H9 (cell line): ENCODE measurements around the gene NEUROG1. TPM values are rescaled to one million over a fixed set of nuclear protein-coding genes. Genes with fewer than 3 reads are reported as not detected.

ENCODE experiments used
- DNase-seq: peaks from one replicate; pipeline ENCODE4 v3.0.0-alpha.2; 2017
- H2AFZ ChIP-seq: one replicate; pipeline ENCODE4 v1.6.1; 2013; ENCODE audit warnings: mild to moderate bottlenecking, low read length, control low read depth, moderate library complexity
- H2AK5ac ChIP-seq: 2 replicates; pipeline ENCODE4 v1.6.1; 2013; ENCODE audit warnings: low read length, control low read depth, mixed read lengths; ENCODE audit not compliant: insufficient read length
- H2BK120ac ChIP-seq: one replicate; pipeline ENCODE4 v1.6.1; 2013; ENCODE audit warnings: low read depth, mild to moderate bottlenecking, low read length, control low read depth, inconsistent platforms; ENCODE audit not compliant: poor library complexity, severe bottlenecking
- H2BK12ac ChIP-seq: 2 replicates; pipeline ENCODE4 v1.6.1; 2013; ENCODE audit warnings: low read length, control low read depth, mixed read lengths, low read depth; ENCODE audit not compliant: insufficient read length
- H2BK15ac ChIP-seq: 2 replicates; pipeline ENCODE4 v1.6.1; 2013; ENCODE audit warnings: low read depth, low read length, control low read depth
- H2BK20ac ChIP-seq: one replicate; pipeline ENCODE4 v1.6.1; 2013; ENCODE audit warnings: low read depth, mild to moderate bottlenecking, low read length, control low read depth, inconsistent platforms; ENCODE audit not compliant: poor library complexity, severe bottlenecking
- H2BK5ac ChIP-seq: 2 replicates; pipeline ENCODE4 v1.6.1; 2013; ENCODE audit warnings: low read length, control low read depth, mixed read lengths; ENCODE audit not compliant: insufficient read length
- H3K14ac ChIP-seq: 2 replicates; pipeline ENCODE4 v1.6.1; 2013; ENCODE audit warnings: low read length, control low read depth; ENCODE audit not compliant: insufficient read depth
- H3K18ac ChIP-seq: 2 replicates; pipeline ENCODE4 v1.6.1; 2013; ENCODE audit warnings: low read depth, mild to moderate bottlenecking, mixed read lengths, low read length, control low read depth; ENCODE audit not compliant: insufficient read length
- H3K23ac ChIP-seq: 2 replicates; pipeline ENCODE4 v1.6.1; 2013; ENCODE audit warnings: low read length, control low read depth, mixed read lengths, low read depth; ENCODE audit not compliant: insufficient read length
- H3K23me2 ChIP-seq: 2 replicates; pipeline ENCODE4 v1.6.1; 2013; ENCODE audit warnings: low read depth, mild to moderate bottlenecking, mixed read lengths, low read length, control low read depth; ENCODE audit not compliant: insufficient read length, poor library complexity, severe bottlenecking
- H3K27ac ChIP-seq: 2 replicates; pipeline ENCODE4 v1.5.1; 2013; ENCODE audit warnings: low read length, control low read depth, mixed read lengths, low read depth; ENCODE audit not compliant: insufficient read length
- H3K27me3 ChIP-seq: 2 replicates; pipeline ENCODE4 v1.6.1; 2013; ENCODE audit warnings: low read length, control low read depth, inconsistent platforms; ENCODE audit not compliant: insufficient read depth
- H3K4ac ChIP-seq: 2 replicates; pipeline ENCODE4 v1.6.1; 2013; ENCODE audit warnings: low read depth, mild to moderate bottlenecking, control low read depth, inconsistent platforms, low read length, moderate library complexity
- H3K4me1 ChIP-seq: 2 replicates; pipeline ENCODE4 v1.6.1; 2013; ENCODE audit warnings: low read length, control low read depth, inconsistent platforms; ENCODE audit not compliant: insufficient read depth
- H3K4me2 ChIP-seq: 2 replicates; pipeline ENCODE4 v1.6.1; 2013; ENCODE audit warnings: low read length, control low read depth, mixed read lengths; ENCODE audit not compliant: insufficient read length, insufficient read depth
- H3K56ac ChIP-seq: 2 replicates; pipeline ENCODE4 v1.6.1; 2013; ENCODE audit warnings: low read depth, mild to moderate bottlenecking, mixed read lengths, low read length, control low read depth; ENCODE audit not compliant: insufficient read length
- H3K79me1 ChIP-seq: 2 replicates; pipeline ENCODE4 v1.6.1; 2013; ENCODE audit warnings: low read depth, mild to moderate bottlenecking, moderate library complexity, low read length, control low read depth, inconsistent platforms; ENCODE audit not compliant: insufficient read depth, poor library complexity, severe bottlenecking
- H3K79me2 ChIP-seq: 2 replicates; pipeline ENCODE4 v1.6.1; 2013; ENCODE audit warnings: low read length, control low read depth, inconsistent platforms; ENCODE audit not compliant: insufficient read depth
- H3K9ac ChIP-seq: 2 replicates; pipeline ENCODE4 v1.6.1; 2013; ENCODE audit warnings: low read length, control low read depth, mixed read lengths; ENCODE audit not compliant: insufficient read length; ENCODE audit errors: extremely low read depth
- H3K9me3 ChIP-seq: one replicate; pipeline ENCODE4 v1.6.1; 2013; ENCODE audit warnings: low read depth, low read length, inconsistent platforms; ENCODE audit not compliant: control insufficient read depth
- H3T11ph ChIP-seq: one replicate; pipeline ENCODE4 v1.6.1; 2013; ENCODE audit warnings: mild to moderate bottlenecking, low read length, control low read depth, inconsistent platforms
- H4K20me1 ChIP-seq: one replicate; pipeline ENCODE4 v1.6.1; 2013; ENCODE audit not compliant: control insufficient read depth, insufficient read length, insufficient read depth
- H4K5ac ChIP-seq: 2 replicates; pipeline ENCODE4 v1.6.1; 2013; ENCODE audit warnings: low read depth, mild to moderate bottlenecking, mixed read lengths, low read length, control low read depth; ENCODE audit not compliant: insufficient read length
- H4K8ac ChIP-seq: replicated peaks from 2 replicates; pipeline ENCODE4 v1.6.1; 2013; ENCODE audit warnings: low read length, control low read depth, mixed read lengths, low read depth; ENCODE audit not compliant: insufficient read length
- H4K91ac ChIP-seq: 2 replicates; pipeline ENCODE4 v1.6.1; 2013; ENCODE audit warnings: low read depth, mild to moderate bottlenecking, moderate library complexity, mixed read lengths, low read length, control low read depth; ENCODE audit not compliant: insufficient read length
- H3K27ac Mint-ChIP-seq, 3 experiments: 2 replicates in 2 of 3; 3 replicates in 1 of 3; pipeline ENCODE4 v1.8.0; 2020 to 2021; ENCODE audit warnings: mixed read lengths in 3 of 3, mild to moderate bottlenecking in 1 of 3, moderate library complexity in 1 of 3
- H3K27me3 Mint-ChIP-seq: 2 replicates; pipeline ENCODE4 v1.8.0; 2021; ENCODE audit warnings: low read depth, mild to moderate bottlenecking, moderate library complexity, mixed read lengths
- H3K36me3 Mint-ChIP-seq, 3 experiments: 2 replicates in 2 of 3; 3 replicates in 1 of 3; pipeline ENCODE4 v1.8.0; 2020 to 2021; ENCODE audit warnings: low read depth in 3 of 3, mixed read lengths in 3 of 3; ENCODE audit not compliant: insufficient read depth in 1 of 3
- H3K4me1 Mint-ChIP-seq, 2 experiments: 2 replicates each; pipeline ENCODE4 v1.8.0; 2020; ENCODE audit warnings: mixed read lengths in 2 of 2
- H3K4me3 Mint-ChIP-seq, 2 experiments: 2 replicates in 1 of 2; 3 replicates in 1 of 2; pipeline ENCODE4 v1.8.0; 2020 to 2021; ENCODE audit warnings: mild to moderate bottlenecking in 2 of 2, mixed read lengths in 2 of 2, moderate library complexity in 1 of 2
- H3K9me3 Mint-ChIP-seq, 2 experiments: 2 replicates in 1 of 2; 3 replicates in 1 of 2; pipeline ENCODE4 v1.8.0; 2020; ENCODE audit warnings: mild to moderate bottlenecking in 2 of 2, mixed read lengths in 2 of 2, moderate library complexity in 1 of 2
- CTCF ChIP-seq: fragments of 200-600 bp; sonication (generic); conservative IDR thresholded peaks from 3 replicates; pipeline ENCODE4 v1.8.0; 2021; ENCODE audit warnings: antibody characterized with exemption, mild to moderate bottlenecking
- WGBS: extraction: QIAGEN DNeasy Blood & Tissue Kit; methylation state at CpG from one replicate; pipeline ENCODE4 v1.1.7; 2013; ENCODE audit warnings: missing lambda C conversion rate, low lambda C conversion rate, mixed read lengths; ENCODE audit not compliant: insufficient read length; ENCODE audit errors: extremely low coverage; 5-methylcytosine and 5-hydroxymethylcytosine counted together
- total RNA-seq: library from RNA; stranded (reverse); gene quantifications from 2 replicates; pipeline ENCODE4 v1.2.1, GENCODE V29; 2021

The NEUROG1 gene
- total RNA-seq, 1 experiment from 2014 or later, result not detected

DNA sequence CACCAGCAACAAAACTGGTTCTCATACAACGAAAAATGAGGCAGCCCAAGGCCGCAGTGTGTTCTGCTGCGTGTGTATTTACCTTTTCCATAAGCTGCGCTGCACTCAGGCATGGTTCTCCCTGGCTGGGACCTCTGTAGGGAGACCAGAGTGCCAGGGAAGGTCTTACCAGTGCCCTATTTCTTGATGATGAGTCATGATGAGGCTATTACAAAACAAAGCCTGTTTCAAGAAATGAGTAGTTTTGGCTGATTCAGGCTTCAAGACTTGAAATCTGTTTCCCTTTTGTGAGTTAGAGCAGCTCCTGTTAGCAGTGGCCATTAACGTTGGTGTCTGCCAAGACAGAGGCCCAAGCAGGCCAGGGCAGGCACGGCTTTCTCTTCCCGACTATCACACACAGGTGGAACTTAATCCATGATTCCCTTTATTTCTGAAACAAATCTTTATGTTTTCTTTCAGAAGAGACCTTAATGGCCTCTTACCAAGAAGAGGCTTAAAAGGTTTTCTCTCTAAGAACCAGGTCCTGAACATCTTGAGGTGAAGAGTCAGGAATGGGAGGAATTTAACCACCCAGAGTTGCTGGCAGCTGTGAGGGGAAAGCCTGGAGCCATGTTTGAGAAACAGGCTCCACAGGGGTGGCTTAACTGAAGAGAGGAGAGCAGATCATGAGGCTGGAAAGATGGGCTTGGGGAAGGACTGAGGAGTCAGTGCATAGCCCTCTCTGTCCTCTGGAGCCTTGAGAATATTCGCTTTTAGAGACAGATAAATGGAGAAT, 42.2 kb downstream of the NEUROG1 start:
- H3K9ac ChIP-seq, result no peak overlapping the region
- H3K56ac ChIP-seq, result no peak overlapping the region
- no peaks in the 10 kb centered on the region for H3K79me2 ChIP-seq
- no peak overlapping the region for H4K8ac ChIP-seq
- TF ChIP-seq CTCF, result no peak
- no peak overlapping the region for H3K4ac ChIP-seq
- no peak overlapping the region for H4K91ac ChIP-seq
- peaks cover 23% of the 10 kb centered on the region for H3K23me2 ChIP-seq
- no peak overlapping the region for H2BK120ac ChIP-seq
- no peak overlapping the region for H3K27ac ChIP-seq
- no peak overlapping the region for H3K4me2 ChIP-seq
- no peak overlapping the region for H3K23ac ChIP-seq
- peaks cover 72% of the 10 kb centered on the region for H3K27me3 ChIP-seq
- peaks cover 2% of the 10 kb centered on the region; the same call in 1 of the 2 replicates for H3K4me1 ChIP-seq
- no peaks in the 10 kb centered on the region for H3K79me1 ChIP-seq
- H3K27me3 Mint-ChIP-seq, result no peaks in the 10 kb centered on the region
- H3T11ph ChIP-seq, result no peak overlapping the region
- no CpG with 5 or more reads among the region's 8 CpGs for WGBS
- H2BK20ac ChIP-seq, result no peak overlapping the region
- no peak overlapping the region for H2BK12ac ChIP-seq
- no peaks in the 10 kb centered on the region for H3K36me3 Mint-ChIP-seq
- no peak overlapping the region for H3K27ac Mint-ChIP-seq
- H2BK5ac ChIP-seq, result no peak overlapping the region
- no peak for DNase-seq
- H2BK15ac ChIP-seq, result no peak overlapping the region
- H4K5ac ChIP-seq, result no peak overlapping the region
- H3K4me3 Mint-ChIP-seq, result no peak overlapping the region
- H3K9me3 Mint-ChIP-seq, result peaks cover 0 to 8% of the 10 kb centered on the region in 2 experiments; a peak in 1 of 5 replicates
- H3K4me1 Mint-ChIP-seq, result peaks cover 32 to 47% of the 10 kb centered on the region in 2 experiments
- no peak overlapping the region for H2AFZ ChIP-seq
- no peak overlapping the region for H2AK5ac ChIP-seq
- no peak overlapping the region for H3K18ac ChIP-seq
- no peak overlapping the region for H3K14ac ChIP-seq
- H4K20me1 ChIP-seq, result no peaks in the 10 kb centered on the region
- H3K9me3 ChIP-seq, result no peaks in the 10 kb centered on the region
